ENCODE measurements around the gene ENTR1. TPM values are rescaled to one million over a fixed set of nuclear protein-coding genes. Genes with fewer than 3 reads are reported as not detected.

ENTR1 gene
- total RNA-seq, 1 donor from 2014 or later: 101 TPM

DNA sequence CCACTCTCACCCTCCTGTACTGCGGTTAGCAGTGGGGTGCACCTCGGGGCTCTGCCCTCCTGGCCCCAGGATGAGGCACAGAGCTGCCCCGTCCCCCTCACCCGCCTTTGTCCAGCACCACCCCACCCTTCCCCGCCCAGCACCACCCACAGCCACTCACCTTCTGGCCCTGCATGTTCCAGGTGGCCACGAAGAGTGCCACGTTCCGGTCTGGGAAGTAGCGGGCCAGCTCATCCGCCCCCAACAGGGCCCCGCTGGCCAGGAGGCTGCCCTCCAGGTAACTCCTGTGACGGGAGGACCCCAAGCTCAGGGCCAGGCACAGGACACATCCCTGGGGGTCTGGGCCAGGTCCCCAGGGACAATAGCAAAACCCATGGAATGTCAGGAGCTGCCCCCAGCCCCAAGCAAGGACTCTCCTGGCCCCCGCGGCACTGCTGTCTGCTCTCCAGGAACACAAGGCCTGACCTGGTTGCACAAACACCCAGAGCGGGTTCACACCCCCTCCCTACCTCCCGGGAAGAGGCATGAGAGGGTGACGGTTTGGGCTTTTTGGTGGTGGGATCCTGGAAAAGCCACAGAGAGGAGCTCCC, 24.3 kb upstream of the ENTR1 start:
- Mint-ChIP-seq H3K36me3 (ENCODE audit: low read depth) (peaks cover 29% of the 10 kb centered on the region), H3K9me3 (no peaks in the 10 kb centered on the region), H3K27ac (no peak overlapping the region), H3K27me3 (no peaks in the 10 kb centered on the region), H3K4me3 (no peak overlapping the region), H3K4me1 (peaks cover 26% of the 10 kb centered on the region)
- ATAC-seq (ENCODE audit: low read depth) (no peak), DNase-seq (no peak)
- ChIA-PET POLR2A (no interaction called here), CTCF (no interaction called here)
- TF ChIP-seq, protein P1, sequence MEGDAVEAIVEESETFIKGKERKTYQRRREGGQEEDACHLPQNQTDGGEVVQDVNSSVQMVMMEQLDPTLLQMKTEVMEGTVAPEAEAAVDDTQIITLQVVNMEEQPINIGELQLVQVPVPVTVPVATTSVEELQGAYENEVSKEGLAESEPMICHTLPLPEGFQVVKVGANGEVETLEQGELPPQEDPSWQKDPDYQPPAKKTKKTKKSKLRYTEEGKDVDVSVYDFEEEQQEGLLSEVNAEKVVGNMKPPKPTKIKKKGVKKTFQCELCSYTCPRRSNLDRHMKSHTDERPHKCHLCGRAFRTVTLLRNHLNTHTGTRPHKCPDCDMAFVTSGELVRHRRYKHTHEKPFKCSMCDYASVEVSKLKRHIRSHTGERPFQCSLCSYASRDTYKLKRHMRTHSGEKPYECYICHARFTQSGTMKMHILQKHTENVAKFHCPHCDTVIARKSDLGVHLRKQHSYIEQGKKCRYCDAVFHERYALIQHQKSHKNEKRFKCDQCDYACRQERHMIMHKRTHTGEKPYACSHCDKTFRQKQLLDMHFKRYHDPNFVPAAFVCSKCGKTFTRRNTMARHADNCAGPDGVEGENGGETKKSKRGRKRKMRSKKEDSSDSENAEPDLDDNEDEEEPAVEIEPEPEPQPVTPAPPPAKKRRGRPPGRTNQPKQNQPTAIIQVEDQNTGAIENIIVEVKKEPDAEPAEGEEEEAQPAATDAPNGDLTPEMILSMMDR (IDR thresholded peaks at IDR 0.05): no peak
- intact Hi-C loops (cut with micrococcal nuclease): no loop called here

DNA sequence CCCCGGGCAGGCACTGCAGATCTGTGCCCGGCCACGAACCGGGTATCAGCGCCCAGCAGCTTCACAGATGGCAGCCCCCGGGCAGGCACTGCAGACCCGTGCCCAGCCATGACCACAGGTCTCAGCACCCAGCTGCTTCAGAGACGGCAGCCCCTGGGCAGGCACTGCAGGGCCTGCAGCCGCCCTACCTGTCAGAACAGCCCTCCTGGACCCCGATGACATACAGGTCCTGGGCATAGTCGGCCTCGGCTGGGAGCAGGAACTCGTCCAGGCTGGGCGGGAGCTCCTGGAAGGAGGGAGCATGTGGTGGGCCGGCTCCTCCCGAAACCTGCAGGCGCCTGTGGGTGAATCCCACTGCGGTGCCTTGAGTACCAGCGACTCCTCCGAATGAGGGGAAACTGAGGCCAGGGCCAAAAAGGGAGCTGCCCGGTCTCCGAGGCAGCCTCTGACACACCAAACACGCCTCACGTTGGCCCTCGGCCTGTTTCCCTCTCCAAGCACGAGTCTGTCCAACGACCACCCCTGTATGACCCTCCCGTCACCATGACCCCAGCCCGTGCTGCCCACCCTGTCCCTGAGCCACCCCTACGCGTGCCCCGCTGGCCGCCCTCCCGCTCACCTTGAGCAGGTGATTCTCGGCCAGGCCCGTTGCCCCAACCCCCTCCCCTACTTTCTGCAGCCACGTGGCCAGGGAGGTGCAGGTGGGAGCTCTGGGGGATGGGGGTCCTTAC, 23.6 kb upstream of the ENTR1 start:
- TF ChIP-seq, protein P1 (IDR thresholded peaks at IDR 0.05): no peak
- no peak overlapping the region for H3K4me3 Mint-ChIP-seq
- H3K27me3 Mint-ChIP-seq: no peaks in the 10 kb centered on the region
- CTCF ChIA-PET: no interaction called here
- no peak for ATAC-seq (ENCODE audit: low read depth)
- peaks cover 26% of the 10 kb centered on the region for H3K4me1 Mint-ChIP-seq
- DNase-seq: no peak
- POLR2A ChIA-PET: no interaction called here
- no peaks in the 10 kb centered on the region for H3K9me3 Mint-ChIP-seq
- peaks cover 35% of the 10 kb centered on the region for H3K36me3 Mint-ChIP-seq (ENCODE audit: low read depth)
- H3K27ac Mint-ChIP-seq: no peak overlapping the region
- intact Hi-C loops (cut with micrococcal nuclease): no loop called here

DNA sequence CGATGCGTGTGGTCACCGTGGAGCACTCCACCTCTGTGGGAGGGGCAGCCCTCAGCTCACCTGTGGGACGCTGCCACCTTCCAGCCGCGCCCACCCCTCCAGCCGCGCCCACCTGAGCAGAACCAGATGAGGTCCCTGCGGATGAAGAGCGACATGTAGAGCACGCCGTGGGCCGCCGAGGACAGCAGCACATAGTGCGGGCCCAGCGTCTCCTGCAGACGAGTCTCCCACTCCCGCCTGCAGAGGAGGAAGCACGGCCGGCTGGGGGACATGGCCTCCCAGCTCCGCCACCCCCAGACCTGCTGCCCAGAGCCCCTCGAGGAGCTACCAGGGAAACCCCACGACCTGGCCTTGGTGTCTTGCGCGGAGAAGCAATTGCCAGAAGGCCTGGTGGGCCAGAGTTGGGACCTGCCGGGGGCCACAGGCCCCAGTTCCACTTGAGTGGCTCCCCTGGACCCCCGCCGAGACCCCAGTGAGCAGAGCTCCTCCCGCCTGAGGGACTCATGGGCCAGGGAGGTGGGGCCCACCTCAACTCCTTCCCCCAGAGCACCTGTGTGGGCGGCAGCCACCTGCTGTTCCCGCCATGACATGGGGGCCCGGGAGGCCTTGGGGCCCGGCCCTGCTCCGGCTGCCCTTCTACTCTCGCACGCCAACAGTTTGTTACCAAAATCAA, 22.8 kb upstream of the ENTR1 start:
- no peak overlapping the region for H3K27ac Mint-ChIP-seq
- intact Hi-C loops (cut with micrococcal nuclease): no loop called here
- ATAC-seq (ENCODE audit: low read depth) (no peak), DNase-seq (no peak)
- H3K4me3 Mint-ChIP-seq: no peak overlapping the region
- H3K36me3 Mint-ChIP-seq (ENCODE audit: low read depth): peaks cover 40% of the 10 kb centered on the region
- TF ChIP-seq, protein P1 (IDR thresholded peaks at IDR 0.05): no peak
- POLR2A ChIA-PET: no interaction called here
- H3K9me3 Mint-ChIP-seq: no peaks in the 10 kb centered on the region
- CTCF ChIA-PET: no interaction called here
- H3K27me3 Mint-ChIP-seq: no peaks in the 10 kb centered on the region
- H3K4me1 Mint-ChIP-seq: peaks cover 23% of the 10 kb centered on the region

DNA sequence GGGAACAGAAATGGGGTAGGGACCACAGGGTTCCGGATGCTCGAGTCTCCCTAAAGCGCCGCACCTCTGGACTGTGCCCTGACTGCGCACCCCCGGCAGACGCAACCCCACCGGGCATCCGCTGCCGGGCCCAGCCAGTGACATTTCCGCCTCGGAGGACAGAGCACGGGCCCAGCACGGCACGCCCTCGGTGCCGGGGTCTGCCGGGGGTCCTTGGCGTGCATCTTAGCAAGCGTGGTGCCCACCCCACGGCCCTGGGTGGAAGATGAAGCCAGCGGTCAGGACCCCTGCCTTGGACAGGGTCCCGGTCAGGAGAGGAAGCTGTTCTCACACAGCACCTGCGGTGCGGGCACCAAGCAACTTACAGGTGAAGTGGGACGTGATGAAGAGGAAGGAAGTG, 22.2 kb upstream of the ENTR1 start:
- POLR2A ChIA-PET: no interaction called here
- intact Hi-C loops (cut with micrococcal nuclease): no loop called here
- Mint-ChIP-seq H3K4me3 (no peak overlapping the region), H3K9me3 (no peaks in the 10 kb centered on the region), H3K27me3 (no peaks in the 10 kb centered on the region), H3K27ac (no peak overlapping the region), H3K4me1 (peaks cover 17% of the 10 kb centered on the region), H3K36me3 (ENCODE audit: low read depth) (peaks cover 43% of the 10 kb centered on the region)
- ATAC-seq (ENCODE audit: low read depth): no peak
- TF ChIP-seq, protein P1 (IDR thresholded peaks at IDR 0.05): no peak
- CTCF ChIA-PET: no interaction called here
- DNase-seq: no peak

DNA sequence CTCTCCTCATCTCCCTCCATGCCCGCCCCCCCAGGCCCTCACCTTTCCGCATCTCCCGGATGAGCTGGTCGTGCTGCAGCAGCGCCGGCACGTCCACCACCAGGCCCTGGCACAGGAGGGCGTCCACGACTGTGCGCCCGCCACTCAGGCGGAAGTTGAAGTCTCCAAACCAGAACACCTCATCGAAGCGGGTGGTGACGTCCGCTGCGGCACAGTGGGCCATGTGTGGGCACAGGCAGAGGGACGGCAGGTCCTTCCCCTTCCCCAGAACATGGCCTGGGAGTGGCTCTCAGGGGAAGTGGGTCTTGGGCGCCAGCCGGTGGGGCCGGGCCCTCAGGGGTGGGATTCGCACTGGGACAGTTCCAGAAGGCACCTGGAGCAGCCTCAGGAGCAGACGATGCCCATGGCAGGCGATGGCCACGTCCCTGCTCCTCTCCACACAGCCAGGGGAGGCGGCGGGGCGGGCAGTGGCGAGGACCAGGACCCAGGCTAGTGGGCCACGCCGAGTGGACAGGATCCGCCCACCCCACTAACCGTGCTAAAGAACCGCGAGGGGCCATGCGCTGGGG, 21.5 kb upstream of the ENTR1 start:
- H3K9me3 Mint-ChIP-seq: no peaks in the 10 kb centered on the region
- ChIA-PET CTCF (no interaction called here), POLR2A (no interaction called here)
- intact Hi-C loops (cut with micrococcal nuclease): no loop called here
- peaks cover 10% of the 10 kb centered on the region for H3K4me1 Mint-ChIP-seq
- H3K27me3 Mint-ChIP-seq: no peaks in the 10 kb centered on the region
- no peak overlapping the region for H3K27ac Mint-ChIP-seq
- no peak for ATAC-seq (ENCODE audit: low read depth)
- TF ChIP-seq, protein P1 (IDR thresholded peaks at IDR 0.05): no peak
- no peak overlapping the region for H3K4me3 Mint-ChIP-seq
- no peak for DNase-seq
- peaks cover 44% of the 10 kb centered on the region for H3K36me3 Mint-ChIP-seq (ENCODE audit: low read depth)

Data from activated B cell treated with CpG ODN at 0.5 μM for 24 hours (primary cell).